Head of caudate nucleus (tissue), 42 donors: ENCODE results near the gene KRTAP1-5.
A peak's percentile ranks its signal among the peaks of the same experiment; 100 is the strongest.
"Not testable (repeated sequence)": the region's sequence is repeated elsewhere in the genome, so short reads cannot be mapped to it uniquely, and the experiment has no call there.

Source experiments
- DNase-seq, 42 donors: peaks; one replicate each; pipeline versions ENCODE4 v3.0.0 to v3.0.0-alpha.2; 2020 to 2021; ENCODE audit warnings: mixed read lengths in 7 of 42
- intact Hi-C: fragments of 100-400 bp; cut with DNase I; formaldehyde crosslinking; loops from one replicate; pipeline ENCODE4 v1.15.0; 2022

KRTAP1-5 gene

GRCh38 chr17:41054025-41054424 is 27.0 kb upstream of the KRTAP1-5 start:
- intact Hi-C loops, result no loop called here
- no peak for DNase-seq

- intact Hi-C loops, result no loop called here
- no peak for DNase-seq
These were observed 25.6 kb upstream of the KRTAP1-5 start for GRCh38 chr17:41052566-41052965.

GRCh38 chr17:41049110-41049509 is 22.1 kb upstream of the KRTAP1-5 start:
- intact Hi-C loops, result no loop called here
- DNase-seq, result no peak

- intact Hi-C loops, result no loop called here
- DNase-seq, result no peak
These were observed 21.4 kb upstream of the KRTAP1-5 start for GRCh38 chr17:41048441-41048840.

- intact Hi-C loops, result not testable (repeated sequence)
These were observed 19.9 kb upstream of the KRTAP1-5 start, which contains the start of gene KRTAP2-1 for GRCh38 chr17:41046735-41047465. TSS of gene KRTAP2-1 (minus strand) at chr17:41047316. CDS start at chr17:41047267, 49 bp downstream.

GRCh38 chr17:41042953-41043352 is 15.9 kb upstream of the KRTAP1-5 start:
- intact Hi-C loops, result no loop called here
- DNase-seq, result no peak

More at GRCh38 chr17:41046735-41047465, 19.9 kb upstream of the KRTAP1-5 start, which contains the start of gene KRTAP2-1:
- not testable (repeated sequence) for DNase-seq

GRCh38 chr17:41040783-41041571 is 14.0 kb upstream of the KRTAP1-5 start, which contains the start of gene KRTAP1-1:
TSS of gene KRTAP1-1 (minus strand) at chr17:41041450. CDS start at chr17:41041397, 53 bp downstream.
- intact Hi-C loops, result not testable (repeated sequence)
- DNase-seq, result peak in 8 of 42 donors; percentile 2 to 49 (median 12)

GRCh38 chr17:41037853-41038350 is 10.9 kb upstream of the KRTAP1-5 start:
- intact Hi-C loops, result no loop called here
- no peak for DNase-seq

- DNase-seq, intact Hi-C loops: not testable (repeated sequence)
These were observed 7.4 kb upstream of the KRTAP1-5 start, which contains the start of gene KRTAP1-3 for GRCh38 chr17:41034346-41034935. TSS of gene KRTAP1-3 (minus strand) at chr17:41034874. CDS start at chr17:41034821, 53 bp downstream.

GRCh38 chr17:41029633-41030245 is 2.7 kb upstream of the KRTAP1-5 start, which contains the start of gene KRTAP1-4:
TSS of gene KRTAP1-4 (minus strand) at chr17:41030195. CDS start at chr17:41030078, 117 bp downstream.
- intact Hi-C loops, result no loop called here
- no peak for DNase-seq

- no peak for DNase-seq
- intact Hi-C loops, result no loop called here
These were observed 2.3 kb downstream of the KRTAP1-5 start for GRCh38 chr17:41024697-41025096.

- no peak for DNase-seq
- intact Hi-C loops, result no loop called here
These were observed 6.7 kb downstream of the KRTAP1-5 start for GRCh38 chr17:41020336-41020735.

- intact Hi-C loops, result no loop called here
- DNase-seq, result no peak
These were observed 7.6 kb downstream of the KRTAP1-5 start for GRCh38 chr17:41019415-41019814.

GRCh38 chr17:41018541-41018940 is 8.5 kb downstream of the KRTAP1-5 start:
- intact Hi-C loops, result no loop called here
- no peak for DNase-seq

GRCh38 chr17:41016578-41017215 is 10.3 kb downstream of the KRTAP1-5 start:
- intact Hi-C loops, result no loop called here

GRCh38 chr17:41015454-41015853 is 11.6 kb downstream of the KRTAP1-5 start:
- DNase-seq, result no peak
- intact Hi-C loops, result no loop called here

More at GRCh38 chr17:41016578-41017215, 10.3 kb downstream of the KRTAP1-5 start:
- DNase-seq, result no peak

- no peak for DNase-seq
- intact Hi-C loops, result no loop called here
These were observed 13.4 kb downstream of the KRTAP1-5 start for GRCh38 chr17:41013606-41014005.

- DNase-seq, result no peak
- intact Hi-C loops, result no loop called here
These were observed 13.8 kb downstream of the KRTAP1-5 start for GRCh38 chr17:41013181-41013580.
